Cardiac muscle cell (in vitro differentiated cells and primary cell): ENCODE results near the gene CRYBG1. TPM values are rescaled to one million over a fixed set of nuclear protein-coding genes. Genes with fewer than 3 reads are reported as not detected.

ENCODE experiments used
- DNase-seq, 2 donors: peaks; one replicate each; pipeline versions ENCODE4 v3.0.0 to v3.0.0-alpha.2; 2010 to 2017; ENCODE audit warnings: low read depth in 1 of 2, low spot score in 1 of 2
- H3K27ac ChIP-seq: fragments of 200-600 bp; sonication (generic); 2 replicates; pipeline ENCODE4 v1.5.1; 2016
- H3K27me3 ChIP-seq: fragments of 200-600 bp; sonication (generic); 2 replicates; pipeline ENCODE4 v1.6.0; 2016; ENCODE audit warnings: control low read depth
- H3K36me3 ChIP-seq: fragments of 200-600 bp; sonication (generic); 2 replicates; pipeline ENCODE4 v1.5.1; 2016; ENCODE audit warnings: control low read depth
- H3K4me1 ChIP-seq: fragments of 200-600 bp; sonication (generic); 2 replicates; pipeline ENCODE4 v1.8.1; 2017; ENCODE audit warnings: low read depth, mild to moderate bottlenecking, mixed run types
- H3K4me3 ChIP-seq: fragments of 200-600 bp; sonication (generic); 2 replicates; pipeline ENCODE4 v1.5.1; 2016; ENCODE audit warnings: mild to moderate bottlenecking
- H3K9me3 ChIP-seq: fragments of 200-600 bp; sonication (generic); 2 replicates; pipeline ENCODE4 v1.5.1; 2017; ENCODE audit warnings: low read depth, mild to moderate bottlenecking, control low read depth
- polyA plus RNA-seq: library from polyadenylated mRNA; unstranded; fragments of >200 nt; fragmentation: Nextera tagmentation; extraction: Ambion mirVana; gene quantifications from 2 replicates; pipeline ENCODE4 v1.2.1, GENCODE V29; 2016
- total RNA-seq: library from RNA; depleted of rRNA; stranded (reverse); fragments of >200 nt; gene quantifications from 2 replicates; pipeline ENCODE4 v1.2.3, GENCODE V29; 2016
- TF ChIP-seq, protein P1 (sequence below): IDR thresholded peaks from 2 replicates; pipeline ENCODE4 v1.5.1; 2012; ENCODE audit warnings: low read depth, mild to moderate bottlenecking, low read length

The CRYBG1 gene, protein sequence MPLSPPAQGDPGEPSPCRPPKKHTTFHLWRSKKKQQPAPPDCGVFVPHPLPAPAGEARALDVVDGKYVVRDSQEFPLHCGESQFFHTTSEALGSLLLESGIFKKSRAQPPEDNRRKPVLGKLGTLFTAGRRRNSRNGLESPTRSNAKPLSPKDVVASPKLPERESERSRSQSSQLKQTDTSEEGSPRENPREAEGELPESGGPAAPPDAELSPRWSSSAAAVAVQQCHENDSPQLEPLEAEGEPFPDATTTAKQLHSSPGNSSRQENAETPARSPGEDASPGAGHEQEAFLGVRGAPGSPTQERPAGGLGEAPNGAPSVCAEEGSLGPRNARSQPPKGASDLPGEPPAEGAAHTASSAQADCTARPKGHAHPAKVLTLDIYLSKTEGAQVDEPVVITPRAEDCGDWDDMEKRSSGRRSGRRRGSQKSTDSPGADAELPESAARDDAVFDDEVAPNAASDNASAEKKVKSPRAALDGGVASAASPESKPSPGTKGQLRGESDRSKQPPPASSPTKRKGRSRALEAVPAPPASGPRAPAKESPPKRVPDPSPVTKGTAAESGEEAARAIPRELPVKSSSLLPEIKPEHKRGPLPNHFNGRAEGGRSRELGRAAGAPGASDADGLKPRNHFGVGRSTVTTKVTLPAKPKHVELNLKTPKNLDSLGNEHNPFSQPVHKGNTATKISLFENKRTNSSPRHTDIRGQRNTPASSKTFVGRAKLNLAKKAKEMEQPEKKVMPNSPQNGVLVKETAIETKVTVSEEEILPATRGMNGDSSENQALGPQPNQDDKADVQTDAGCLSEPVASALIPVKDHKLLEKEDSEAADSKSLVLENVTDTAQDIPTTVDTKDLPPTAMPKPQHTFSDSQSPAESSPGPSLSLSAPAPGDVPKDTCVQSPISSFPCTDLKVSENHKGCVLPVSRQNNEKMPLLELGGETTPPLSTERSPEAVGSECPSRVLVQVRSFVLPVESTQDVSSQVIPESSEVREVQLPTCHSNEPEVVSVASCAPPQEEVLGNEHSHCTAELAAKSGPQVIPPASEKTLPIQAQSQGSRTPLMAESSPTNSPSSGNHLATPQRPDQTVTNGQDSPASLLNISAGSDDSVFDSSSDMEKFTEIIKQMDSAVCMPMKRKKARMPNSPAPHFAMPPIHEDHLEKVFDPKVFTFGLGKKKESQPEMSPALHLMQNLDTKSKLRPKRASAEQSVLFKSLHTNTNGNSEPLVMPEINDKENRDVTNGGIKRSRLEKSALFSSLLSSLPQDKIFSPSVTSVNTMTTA (N-terminal part only)
- total RNA-seq (under 0.01 TPM in 1 of 2 replicates, not detected in the other), polyA plus RNA-seq (0.15 and 0.22 TPM in 2 replicates)

DNA sequence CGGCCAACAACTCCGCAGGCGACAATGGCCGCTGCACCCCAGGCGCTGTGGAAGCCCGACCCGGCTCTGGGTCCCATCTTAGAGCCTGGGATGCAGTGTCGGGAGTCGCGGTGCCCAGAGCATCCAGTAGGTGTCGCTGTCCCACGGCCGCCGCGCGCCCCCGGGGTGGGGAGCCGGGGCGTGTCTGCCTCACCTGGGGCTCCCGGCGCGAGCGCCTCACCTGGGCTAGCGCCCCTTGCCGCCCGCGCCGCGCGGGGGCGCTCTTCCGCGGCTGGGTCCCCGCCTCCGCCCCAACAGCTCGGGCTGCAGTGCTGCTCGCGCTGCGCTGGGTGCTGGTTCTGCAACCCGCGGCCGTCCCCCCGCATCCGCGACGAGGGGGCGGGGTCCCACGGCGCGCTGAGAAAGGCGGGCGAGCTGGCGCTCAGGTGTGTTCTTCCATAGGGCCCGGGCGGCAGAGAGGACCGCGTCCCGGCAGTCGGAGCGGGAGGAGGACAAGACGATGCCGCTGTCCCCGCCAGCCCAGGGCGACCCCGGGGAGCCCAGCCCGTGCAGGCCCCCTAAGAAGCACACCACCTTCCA lies at the start of gene CRYBG1:
Gene CRYBG1, plus strand, starts transcription at position 308 of the 579 bp plus-strand sequence. Its CDS starts 192 bp downstream, at position 500.
- H3K27me3 ChIP-seq = peaks cover 37% of the 10 kb centered on the region
- H3K36me3 ChIP-seq = no peaks in the 10 kb centered on the region
- H3K4me1 ChIP-seq = no peaks in the 10 kb centered on the region
- H3K4me3 ChIP-seq = peak within 1 kb of the TSS; percentile 24
- TF ChIP-seq, protein P1, sequence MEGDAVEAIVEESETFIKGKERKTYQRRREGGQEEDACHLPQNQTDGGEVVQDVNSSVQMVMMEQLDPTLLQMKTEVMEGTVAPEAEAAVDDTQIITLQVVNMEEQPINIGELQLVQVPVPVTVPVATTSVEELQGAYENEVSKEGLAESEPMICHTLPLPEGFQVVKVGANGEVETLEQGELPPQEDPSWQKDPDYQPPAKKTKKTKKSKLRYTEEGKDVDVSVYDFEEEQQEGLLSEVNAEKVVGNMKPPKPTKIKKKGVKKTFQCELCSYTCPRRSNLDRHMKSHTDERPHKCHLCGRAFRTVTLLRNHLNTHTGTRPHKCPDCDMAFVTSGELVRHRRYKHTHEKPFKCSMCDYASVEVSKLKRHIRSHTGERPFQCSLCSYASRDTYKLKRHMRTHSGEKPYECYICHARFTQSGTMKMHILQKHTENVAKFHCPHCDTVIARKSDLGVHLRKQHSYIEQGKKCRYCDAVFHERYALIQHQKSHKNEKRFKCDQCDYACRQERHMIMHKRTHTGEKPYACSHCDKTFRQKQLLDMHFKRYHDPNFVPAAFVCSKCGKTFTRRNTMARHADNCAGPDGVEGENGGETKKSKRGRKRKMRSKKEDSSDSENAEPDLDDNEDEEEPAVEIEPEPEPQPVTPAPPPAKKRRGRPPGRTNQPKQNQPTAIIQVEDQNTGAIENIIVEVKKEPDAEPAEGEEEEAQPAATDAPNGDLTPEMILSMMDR = peak; percentile 71
- DNase-seq = peak; percentile 17 to 69
- H3K27ac ChIP-seq = no peak within 1 kb of the TSS
- H3K9me3 ChIP-seq = no peaks in the 10 kb centered on the region

DNA sequence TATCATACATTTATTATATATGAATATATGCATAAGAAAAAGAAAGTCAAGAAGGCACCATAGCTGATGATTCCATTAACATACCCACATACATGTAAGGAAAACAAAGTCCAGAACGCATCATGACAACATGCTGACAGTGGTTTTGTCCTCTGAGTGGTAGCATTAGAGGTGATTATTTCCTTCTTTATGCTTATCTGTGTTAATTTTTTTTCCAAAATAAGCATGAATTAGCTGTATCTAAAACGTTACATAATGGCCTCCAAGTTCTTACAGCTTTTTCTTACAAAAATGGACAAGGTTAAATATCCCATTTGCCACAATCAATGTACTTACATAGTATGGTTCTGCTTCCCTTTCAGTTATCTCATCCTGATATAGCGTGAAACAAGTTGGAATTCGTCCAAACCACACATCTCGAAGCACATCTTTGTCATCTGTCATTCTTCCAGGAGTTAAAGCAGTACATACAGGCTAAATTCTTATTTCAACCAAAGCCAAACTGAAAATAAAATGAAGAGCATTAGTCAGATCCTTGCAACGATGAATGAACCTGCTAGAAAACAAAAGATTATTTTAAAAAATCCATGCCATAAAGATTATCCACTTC lies 44.6 kb upstream of the CRYBG1 start:
- Histone ChIP-seq H3K27me3 (no peaks in the 10 kb centered on the region), H3K36me3 (peaks cover 4% of the 10 kb centered on the region), H3K27ac (no peak overlapping the region), H3K4me3 (no peak overlapping the region), H3K9me3 (no peaks in the 10 kb centered on the region), H3K4me1 (peaks cover 22% of the 10 kb centered on the region)
- no peak for DNase-seq
- TF ChIP-seq, protein P1 = no peak

DNA sequence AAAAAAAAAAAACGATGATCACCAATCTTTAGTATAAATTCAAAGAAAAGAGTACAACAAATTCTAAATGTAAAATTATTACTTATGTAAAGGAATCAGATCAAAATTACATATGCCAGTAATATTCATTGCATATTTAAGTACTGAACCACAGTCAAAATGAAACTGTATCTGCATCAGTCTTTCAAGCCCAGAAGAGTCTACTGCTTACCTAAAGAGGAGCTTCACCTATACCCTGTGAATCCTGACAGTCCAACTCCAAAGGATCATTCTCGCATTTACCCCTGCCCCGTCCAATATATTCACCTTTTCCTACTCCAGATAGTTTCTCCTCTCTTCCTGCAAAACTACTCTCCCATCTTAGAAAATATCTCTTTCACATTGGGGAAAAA lies 44.1 kb upstream of the CRYBG1 start:
- Histone ChIP-seq H3K9me3 (no peaks in the 10 kb centered on the region), H3K27ac (no peak overlapping the region), H3K27me3 (no peaks in the 10 kb centered on the region), H3K4me1 (peaks cover 22% of the 10 kb centered on the region), H3K36me3 (peaks cover 4% of the 10 kb centered on the region), H3K4me3 (no peak overlapping the region)
- TF ChIP-seq, protein P1 = no peak
- no peak for DNase-seq

DNA sequence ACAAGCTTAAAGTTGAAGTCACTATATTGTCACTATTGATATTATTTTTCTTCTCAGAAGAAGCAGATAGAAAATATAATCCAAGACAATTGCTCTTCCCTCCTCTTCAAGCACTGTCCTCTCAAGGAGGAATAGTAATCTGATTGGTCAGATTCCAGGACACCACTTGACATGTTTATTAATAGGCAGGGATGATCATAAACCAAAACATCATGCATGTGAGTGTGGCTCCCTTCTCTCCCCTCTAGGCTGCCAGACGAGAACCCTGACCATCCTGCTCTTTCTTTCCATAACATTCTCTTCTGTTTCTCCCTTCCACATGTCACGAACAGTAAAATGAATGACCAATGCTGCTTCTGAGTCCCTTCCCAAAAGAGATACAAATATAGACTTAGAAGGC lies 42.5 kb upstream of the CRYBG1 start:
- TF ChIP-seq, protein P1 = no peak
- no peak for DNase-seq
- H3K4me1 ChIP-seq = peaks cover 22% of the 10 kb centered on the region
- H3K36me3 ChIP-seq = peaks cover 4% of the 10 kb centered on the region
- H3K9me3 ChIP-seq = no peaks in the 10 kb centered on the region
- H3K27me3 ChIP-seq = no peaks in the 10 kb centered on the region
- H3K27ac ChIP-seq = no peak overlapping the region
- H3K4me3 ChIP-seq = no peak overlapping the region
